ENCODE results near the gene KATNB1.

DNA sequence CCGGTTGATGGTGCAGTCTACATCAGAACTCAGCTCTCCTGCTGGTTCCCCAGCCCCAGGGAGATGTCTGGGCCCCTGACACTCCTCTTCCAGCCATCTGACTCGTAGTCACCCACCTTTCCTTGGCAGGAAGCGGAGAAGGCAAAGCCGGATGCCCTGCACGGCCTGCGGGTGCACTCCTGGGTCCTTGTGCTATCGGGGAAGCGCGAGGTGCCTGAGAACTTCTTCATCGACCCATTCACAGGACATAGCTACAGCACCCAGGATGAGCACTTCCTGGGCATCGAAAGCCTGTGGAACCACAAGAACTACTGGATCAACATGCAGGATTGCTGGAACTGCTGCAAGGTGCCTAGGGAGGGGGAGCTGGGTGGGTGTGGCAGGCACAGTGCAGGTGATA is 28.2 kb upstream of the KATNB1 start:
- TF ChIP-seq, protein P1, sequence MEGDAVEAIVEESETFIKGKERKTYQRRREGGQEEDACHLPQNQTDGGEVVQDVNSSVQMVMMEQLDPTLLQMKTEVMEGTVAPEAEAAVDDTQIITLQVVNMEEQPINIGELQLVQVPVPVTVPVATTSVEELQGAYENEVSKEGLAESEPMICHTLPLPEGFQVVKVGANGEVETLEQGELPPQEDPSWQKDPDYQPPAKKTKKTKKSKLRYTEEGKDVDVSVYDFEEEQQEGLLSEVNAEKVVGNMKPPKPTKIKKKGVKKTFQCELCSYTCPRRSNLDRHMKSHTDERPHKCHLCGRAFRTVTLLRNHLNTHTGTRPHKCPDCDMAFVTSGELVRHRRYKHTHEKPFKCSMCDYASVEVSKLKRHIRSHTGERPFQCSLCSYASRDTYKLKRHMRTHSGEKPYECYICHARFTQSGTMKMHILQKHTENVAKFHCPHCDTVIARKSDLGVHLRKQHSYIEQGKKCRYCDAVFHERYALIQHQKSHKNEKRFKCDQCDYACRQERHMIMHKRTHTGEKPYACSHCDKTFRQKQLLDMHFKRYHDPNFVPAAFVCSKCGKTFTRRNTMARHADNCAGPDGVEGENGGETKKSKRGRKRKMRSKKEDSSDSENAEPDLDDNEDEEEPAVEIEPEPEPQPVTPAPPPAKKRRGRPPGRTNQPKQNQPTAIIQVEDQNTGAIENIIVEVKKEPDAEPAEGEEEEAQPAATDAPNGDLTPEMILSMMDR (IDR thresholded peaks at IDR 0.05; ENCODE audit: low read depth, low read length, poor library complexity, severe bottlenecking): no peak
- no peak for TF ChIP-seq EZH2phosphoT487 (IDR thresholded peaks at IDR 0.05; ENCODE audit: borderline replicate concordance, low read length)
